Activated CD8-positive, alpha-beta memory T cell treated with anti-CD3 and anti-CD28 coated beads for 24 hours (primary cell): ENCODE measurements around the gene TMEM168.
"Not testable (repeated sequence)": the region's sequence is repeated elsewhere in the genome, so short reads cannot be mapped to it uniquely, and the experiment has no call there.

Experiments
- DNase-seq: peaks from one replicate; pipeline ENCODE4 v3.0.0-alpha.2; 2020

Gene TMEM168

GRCh38 chr7:112789817-112790585 lies at the start of gene TMEM168:
TMEM168 (minus strand) TSS chr7:112790393; CDS start chr7:112784825, 5,568 bp downstream.
- DNase-seq, result peak; percentile 96

- DNase-seq, result not testable (repeated sequence)
These were observed 45.7 kb upstream of the TMEM168 start for GRCh38 chr7:112835928-112836327.

DNA sequence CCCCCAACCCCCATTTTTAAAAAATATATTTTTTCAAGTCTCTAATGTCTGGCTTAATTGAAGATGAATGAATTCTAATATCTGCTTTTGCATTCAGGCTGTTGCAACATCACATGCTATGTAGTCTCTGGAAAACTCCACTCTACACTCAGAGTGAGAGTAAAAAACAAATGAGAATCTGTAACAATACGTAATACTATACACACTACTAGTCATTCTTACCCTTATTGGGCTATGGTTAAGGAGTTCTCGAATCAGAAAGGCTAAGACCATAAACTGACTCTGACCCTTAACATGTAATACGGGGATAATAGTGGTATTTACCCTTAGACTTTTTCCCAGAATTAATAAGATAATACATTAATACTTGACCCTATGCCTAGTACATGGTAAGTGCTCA lies 42.9 kb upstream of the TMEM168 start:
- DNase-seq, result no peak

- DNase-seq, result no peak
These were observed 40.6 kb upstream of the TMEM168 start for GRCh38 chr7:112830769-112831168.

- DNase-seq, result no peak
These were observed 38.5 kb upstream of the TMEM168 start for GRCh38 chr7:112828696-112829095.

GRCh38 chr7:112821345-112821744 lies 31.2 kb upstream of the TMEM168 start:
- no peak for DNase-seq

DNA sequence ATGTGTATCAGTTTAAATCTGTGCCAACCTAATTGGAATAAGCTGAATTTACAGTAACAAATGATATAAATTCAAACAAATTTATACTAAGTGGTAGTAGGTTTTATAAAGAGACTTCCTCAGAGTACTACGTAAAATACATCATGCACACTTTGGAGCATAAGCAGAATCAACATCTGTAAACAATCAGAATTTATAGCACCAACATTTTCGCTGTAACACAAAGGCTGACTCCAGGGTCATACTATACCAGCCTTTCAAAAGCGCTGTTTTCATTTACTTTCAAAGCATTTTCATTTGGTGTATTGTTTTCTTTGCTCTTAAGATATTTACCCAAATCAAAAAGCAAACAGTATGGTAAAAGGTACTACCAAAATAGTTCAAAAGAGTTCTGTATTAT lies 29.3 kb upstream of the TMEM168 start:
- no peak for DNase-seq

- no peak for DNase-seq
These were observed 16.0 kb upstream of the TMEM168 start for GRCh38 chr7:112806156-112806555.

GRCh38 chr7:112802406-112802805 lies 12.2 kb upstream of the TMEM168 start:
- DNase-seq, result no peak

- no peak for DNase-seq
These were observed 10.3 kb upstream of the TMEM168 start for GRCh38 chr7:112800486-112800885.

DNA sequence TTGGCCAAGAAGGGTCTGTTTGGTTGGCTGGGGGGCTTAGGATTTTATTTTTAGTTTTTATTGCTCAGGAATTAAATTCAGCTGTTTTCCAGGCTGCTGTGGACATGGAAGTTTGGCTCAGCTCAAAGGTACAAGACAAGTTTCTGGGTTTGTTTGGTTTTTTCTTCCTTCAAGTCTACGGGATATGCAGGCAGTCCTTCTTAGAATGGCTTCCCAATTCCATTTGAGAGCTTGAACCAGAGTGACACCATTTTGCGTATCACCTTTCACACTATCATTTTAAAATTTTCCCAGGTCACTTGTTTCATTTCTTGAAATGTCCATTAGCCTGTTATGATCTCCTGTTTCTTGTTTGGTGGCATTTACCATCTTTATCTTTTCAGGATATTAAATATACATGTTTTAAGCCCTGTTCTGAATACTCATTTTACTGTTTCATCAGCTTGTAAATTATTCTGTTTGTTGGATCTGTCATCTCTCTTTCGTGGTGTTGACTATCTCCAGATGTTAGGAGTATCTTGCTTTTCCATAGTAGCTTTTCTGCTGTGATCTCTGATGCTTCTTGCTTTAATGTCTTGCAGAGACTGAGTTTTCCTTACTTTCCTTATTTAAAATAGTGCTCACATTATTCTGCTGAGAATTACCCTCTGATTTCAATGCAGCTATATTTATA lies 9.4 kb upstream of the TMEM168 start:
- DNase-seq, result no peak

- DNase-seq, result no peak
These were observed 8.3 kb upstream of the TMEM168 start for GRCh38 chr7:112798274-112799159.

DNA sequence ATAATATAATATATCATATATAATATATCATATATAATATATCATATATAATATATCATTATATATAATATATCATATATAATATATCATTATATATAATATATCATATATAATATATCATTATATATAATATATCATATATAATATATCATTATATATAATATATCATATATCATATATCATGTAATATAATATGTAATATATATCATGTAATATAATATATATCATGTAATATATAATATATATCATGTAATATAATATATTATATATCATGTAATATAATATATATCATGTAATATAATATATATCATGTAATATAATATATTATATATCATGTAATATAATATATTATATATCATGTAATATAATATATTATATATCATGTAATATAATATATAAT lies 6.4 kb upstream of the TMEM168 start:
- DNase-seq, result not testable (repeated sequence)

- DNase-seq, result no peak
These were observed 2.2 kb upstream of the TMEM168 start for GRCh38 chr7:112792441-112792840.

GRCh38 chr7:112791465-112792168 lies 1.4 kb upstream of the TMEM168 start:
- no peak for DNase-seq

DNA sequence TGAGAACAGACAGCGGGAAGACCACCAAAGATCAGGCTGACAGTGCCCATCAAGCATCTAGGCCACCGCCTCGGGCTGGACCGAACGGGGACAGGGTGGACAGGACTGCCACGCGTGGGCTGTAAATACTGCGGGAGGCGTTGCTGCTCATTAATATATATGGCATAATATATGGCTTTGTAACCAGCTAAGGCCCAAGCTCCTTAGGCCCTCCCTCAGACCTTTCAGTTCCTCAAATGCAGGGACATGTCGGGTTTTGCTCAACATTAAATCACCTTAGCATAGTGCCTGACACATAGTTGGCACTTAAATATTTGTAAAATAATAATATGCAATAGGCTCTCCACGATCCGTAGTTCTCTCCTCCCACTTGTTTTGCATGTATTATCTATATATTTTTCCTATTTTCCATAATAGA lies 402 bp upstream of the TMEM168 start:
- DNase-seq, result no peak

GRCh38 chr7:112789453-112789816 lies 758 bp downstream of the TMEM168 start:
- no peak for DNase-seq

GRCh38 chr7:112788778-112789343 lies 1.3 kb downstream of the TMEM168 start:
- DNase-seq, result no peak

- DNase-seq, result no peak
These were observed 5.6 kb downstream of the TMEM168 start for GRCh38 chr7:112784603-112785002.

- DNase-seq, result no peak
These were observed 7.7 kb downstream of the TMEM168 start for GRCh38 chr7:112782498-112782897.

- no peak for DNase-seq
These were observed 8.6 kb downstream of the TMEM168 start for GRCh38 chr7:112781558-112781957.

DNA sequence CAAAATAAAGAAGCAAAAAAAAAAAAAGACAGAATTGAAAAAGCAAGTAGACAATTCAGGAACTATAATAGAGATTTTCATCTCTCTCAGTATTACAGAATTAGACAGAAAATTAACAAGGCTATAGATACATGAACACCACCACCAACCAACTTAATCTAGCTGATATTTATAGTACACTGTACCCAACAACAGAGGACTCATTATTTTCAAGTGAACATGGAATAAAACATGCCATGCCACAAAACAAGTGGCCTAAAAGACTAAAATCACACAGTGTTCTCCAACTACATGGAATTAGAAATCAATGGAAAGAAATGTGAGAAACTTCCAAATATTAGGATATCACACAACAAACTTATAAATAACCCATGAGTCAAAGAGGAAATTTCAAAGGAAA lies 9.1 kb downstream of the TMEM168 start:
- DNase-seq, result no peak

- no peak for DNase-seq
These were observed 10.5 kb downstream of the TMEM168 start for GRCh38 chr7:112779667-112780066.
